Mesothelial cell of epicardium (in vitro differentiated cells): ENCODE results near the gene NCOR1. TPM values are rescaled to one million over a fixed set of nuclear protein-coding genes. Genes with fewer than 3 reads are reported as not detected.

Experiments used
- DNase-seq, 2 experiments: peaks; one replicate each; pipeline ENCODE4 v3.0.0; 2021; ENCODE audit warnings: low spot score in 2 of 2; ENCODE audit not compliant: unreplicated experiment in 2 of 2
- H3K27ac Mint-ChIP-seq: 2 replicates; pipeline ENCODE4 v1.8.0; 2021; ENCODE audit warnings: mixed read lengths
- H3K27me3 Mint-ChIP-seq: 2 replicates; pipeline ENCODE4 v1.8.0; 2021; ENCODE audit warnings: low read depth, mixed read lengths
- H3K36me3 Mint-ChIP-seq: 2 replicates; pipeline ENCODE4 v1.8.0; 2021; ENCODE audit warnings: mixed read lengths
- H3K4me1 Mint-ChIP-seq: 2 replicates; pipeline ENCODE4 v1.8.0; 2021; ENCODE audit warnings: mixed read lengths
- H3K4me3 Mint-ChIP-seq: 2 replicates; pipeline ENCODE4 v1.8.0; 2021; ENCODE audit warnings: mild to moderate bottlenecking, moderate library complexity, mixed read lengths
- H3K9me3 Mint-ChIP-seq: 2 replicates; pipeline ENCODE4 v1.8.0; 2021; ENCODE audit warnings: mixed read lengths
- total RNA-seq: library from RNA; stranded (reverse); gene quantifications from 3 replicates; pipeline ENCODE4 v1.2.1, GENCODE V29; 2021
- TF ChIP-seq, protein P1 (sequence below): fragments of 200-600 bp; sonication (generic); IDR thresholded peaks from one replicate; pipeline ENCODE4 v1.5.0; 2021; ENCODE audit warnings: antibody characterized with exemption; ENCODE audit not compliant: unreplicated experiment

Gene NCOR1
- total RNA-seq, 1 donor from 2014 or later: 142 TPM

- TF ChIP-seq, protein P1, sequence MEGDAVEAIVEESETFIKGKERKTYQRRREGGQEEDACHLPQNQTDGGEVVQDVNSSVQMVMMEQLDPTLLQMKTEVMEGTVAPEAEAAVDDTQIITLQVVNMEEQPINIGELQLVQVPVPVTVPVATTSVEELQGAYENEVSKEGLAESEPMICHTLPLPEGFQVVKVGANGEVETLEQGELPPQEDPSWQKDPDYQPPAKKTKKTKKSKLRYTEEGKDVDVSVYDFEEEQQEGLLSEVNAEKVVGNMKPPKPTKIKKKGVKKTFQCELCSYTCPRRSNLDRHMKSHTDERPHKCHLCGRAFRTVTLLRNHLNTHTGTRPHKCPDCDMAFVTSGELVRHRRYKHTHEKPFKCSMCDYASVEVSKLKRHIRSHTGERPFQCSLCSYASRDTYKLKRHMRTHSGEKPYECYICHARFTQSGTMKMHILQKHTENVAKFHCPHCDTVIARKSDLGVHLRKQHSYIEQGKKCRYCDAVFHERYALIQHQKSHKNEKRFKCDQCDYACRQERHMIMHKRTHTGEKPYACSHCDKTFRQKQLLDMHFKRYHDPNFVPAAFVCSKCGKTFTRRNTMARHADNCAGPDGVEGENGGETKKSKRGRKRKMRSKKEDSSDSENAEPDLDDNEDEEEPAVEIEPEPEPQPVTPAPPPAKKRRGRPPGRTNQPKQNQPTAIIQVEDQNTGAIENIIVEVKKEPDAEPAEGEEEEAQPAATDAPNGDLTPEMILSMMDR: no peak
- H3K4me1 Mint-ChIP-seq: peaks cover 12% of the 10 kb centered on the region
- peaks cover 66% of the 10 kb centered on the region for H3K36me3 Mint-ChIP-seq
- no peak for DNase-seq
- no peak overlapping the region for H3K27ac Mint-ChIP-seq
- H3K9me3 Mint-ChIP-seq: peaks cover 8% of the 10 kb centered on the region
- H3K4me3 Mint-ChIP-seq: no peak overlapping the region
- no peaks in the 10 kb centered on the region for H3K27me3 Mint-ChIP-seq
Measured at GRCh38 chr17:16005636-16006035, 209.7 kb downstream of the NCOR1 start.

GRCh38 chr17:16003841-16004240, 211.5 kb downstream of the NCOR1 start:
- Mint-ChIP-seq H3K36me3 (peaks cover 64% of the 10 kb centered on the region), H3K4me1 (peaks cover 16% of the 10 kb centered on the region), H3K27me3 (no peaks in the 10 kb centered on the region), H3K27ac (no peak overlapping the region), H3K9me3 (peaks cover 8% of the 10 kb centered on the region), H3K4me3 (no peak overlapping the region)
- no peak for DNase-seq
- TF ChIP-seq, protein P1: no peak

DNA sequence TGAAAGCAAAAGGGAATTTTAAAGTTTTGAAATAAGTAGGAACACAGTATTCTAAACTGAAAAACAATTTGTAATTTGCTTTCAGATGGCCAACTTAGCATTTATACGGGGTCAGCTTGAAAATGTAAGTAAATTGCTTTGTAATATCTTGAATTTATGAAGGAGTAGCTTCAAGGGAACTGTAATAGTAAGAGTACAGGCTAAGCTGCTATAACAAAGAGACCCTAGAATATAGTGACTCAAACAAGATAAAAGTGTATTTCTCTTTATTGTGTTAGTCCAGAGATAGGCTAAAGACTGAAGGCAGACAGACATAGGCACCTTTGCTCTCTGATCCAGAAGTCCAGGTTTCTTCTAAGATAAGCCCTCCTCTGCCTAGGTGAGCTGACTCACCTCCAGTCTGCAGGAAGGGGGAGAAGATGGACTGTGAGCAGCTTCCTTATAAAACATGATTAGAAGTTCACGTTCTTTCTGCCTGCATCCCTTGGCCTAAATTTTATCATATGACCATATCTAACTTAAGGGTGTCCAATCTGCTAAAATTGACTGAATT, 212.6 kb downstream of the NCOR1 start:
- Mint-ChIP-seq H3K27ac (no peak overlapping the region), H3K4me3 (no peak overlapping the region), H3K36me3 (peaks cover 53% of the 10 kb centered on the region), H3K27me3 (no peaks in the 10 kb centered on the region), H3K4me1 (peaks cover 18% of the 10 kb centered on the region), H3K9me3 (peaks cover 8% of the 10 kb centered on the region)
- TF ChIP-seq, protein P1: no peak
- DNase-seq: no peak

DNA sequence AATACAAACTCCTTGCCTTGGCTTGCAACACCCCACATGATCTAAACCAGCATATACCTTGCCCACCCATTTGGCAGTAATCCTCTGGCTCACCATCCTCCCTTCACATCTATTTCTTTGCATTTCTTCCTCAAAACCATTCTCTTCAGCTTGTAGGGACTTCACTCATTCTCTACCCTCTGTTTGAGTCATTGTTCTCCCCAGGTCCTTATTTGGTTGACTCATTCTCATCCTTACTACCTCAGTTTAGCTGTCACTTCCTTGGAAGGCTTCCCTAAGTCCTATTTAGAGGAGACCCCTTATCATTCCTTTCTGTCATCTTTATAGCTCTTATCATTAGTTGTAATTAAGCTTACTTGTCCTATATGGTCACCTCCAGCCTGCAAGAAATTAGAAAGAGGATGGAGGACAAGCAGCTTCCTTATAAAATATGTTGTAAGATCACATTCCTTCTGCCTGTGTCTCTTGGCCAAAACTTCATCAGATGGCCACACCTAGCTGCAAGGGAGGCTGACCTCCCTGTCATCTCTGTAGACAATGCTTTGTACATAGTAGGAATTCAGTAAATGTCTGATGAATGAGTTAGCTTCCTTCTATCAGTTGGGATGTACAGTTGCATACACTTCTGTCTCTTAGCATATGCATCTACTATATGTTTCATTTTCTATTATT, 214.0 kb downstream of the NCOR1 start:
- Mint-ChIP-seq H3K36me3 (peaks cover 43% of the 10 kb centered on the region), H3K27ac (peak overlapping the region; percentile 77)

DNA sequence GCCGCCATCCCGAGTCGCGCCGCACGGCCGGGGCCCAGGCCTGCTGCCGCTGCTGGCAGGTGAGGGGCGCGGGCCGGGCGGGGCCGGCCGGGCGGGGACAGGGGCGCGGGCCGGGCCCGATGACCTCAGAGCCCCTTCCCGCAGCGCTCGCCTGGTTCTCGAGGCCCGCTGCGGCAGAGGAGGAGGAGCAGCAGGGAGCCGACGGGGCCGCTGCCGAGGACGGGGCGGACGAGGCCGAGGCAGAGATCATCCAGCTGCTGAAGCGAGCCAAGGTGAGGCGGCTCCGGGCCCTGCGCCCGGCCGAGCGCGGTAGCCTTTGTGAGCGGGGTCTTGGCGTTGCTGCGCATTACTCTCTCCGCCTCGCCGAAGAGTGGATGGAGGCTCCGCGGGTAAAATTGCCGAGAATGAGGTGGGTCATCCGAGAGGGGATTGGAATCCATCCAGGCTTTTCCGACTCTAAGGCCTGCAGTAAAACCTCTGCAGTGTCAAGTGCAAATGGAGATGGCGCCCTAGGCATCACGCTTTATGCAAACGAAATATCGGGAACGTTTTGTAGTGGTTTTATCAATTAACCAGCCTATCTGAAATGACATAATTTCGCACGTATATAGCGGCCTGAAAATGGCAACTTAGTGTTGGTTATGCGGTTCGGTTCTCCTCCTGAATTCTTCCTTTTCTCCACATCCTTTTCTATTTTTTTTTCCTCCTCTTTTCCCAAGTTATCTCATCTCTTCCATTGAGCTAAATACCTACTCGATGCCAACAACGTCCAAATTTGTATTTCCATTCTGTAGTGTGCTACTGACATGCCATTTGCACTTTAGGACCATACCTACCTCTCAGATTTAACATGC, 215.1 kb downstream of the NCOR1 start:
- Mint-ChIP-seq H3K27ac (peak overlapping the region; percentile 77), H3K27me3 (no peaks in the 10 kb centered on the region), H3K36me3 (peaks cover 35% of the 10 kb centered on the region), H3K4me1 (peaks cover 18% of the 10 kb centered on the region), H3K4me3 (peak overlapping the region; percentile 77), H3K9me3 (peaks cover 8% of the 10 kb centered on the region)
- peak; percentile 26 to 58 for DNase-seq
- TF ChIP-seq, protein P1: no peak

More for the DNA sequence above, 214.0 kb downstream of the NCOR1 start:
- Mint-ChIP-seq H3K27me3 (no peaks in the 10 kb centered on the region), H3K9me3 (peaks cover 8% of the 10 kb centered on the region), H3K4me1 (peaks cover 18% of the 10 kb centered on the region), H3K4me3 (peak overlapping the region; percentile 77)
- TF ChIP-seq, protein P1: no peak
- no peak for DNase-seq
